SJSA1 (cell line): ENCODE results near the gene MAP3K14. TPM values are rescaled to one million over a fixed set of nuclear protein-coding genes. Genes with fewer than 3 reads are reported as not detected.

Experiments
- DNase-seq, 2 experiments: peaks; one replicate each; pipeline ENCODE4 v3.0.0-alpha.2; 2015 to 2020; ENCODE audit warnings: low spot score in 2 of 2, low read depth in 1 of 2
- H3K27ac ChIP-seq: fragments of 250-450 bp; sonication (Bioruptor Pico); 2 replicates; pipeline ENCODE4 v1.5.1; 2020; ENCODE audit warnings: mild to moderate bottlenecking, moderate library complexity
- H3K27me3 ChIP-seq: fragments of 250-450 bp; sonication (Bioruptor Pico); replicated peaks from 2 replicates; pipeline ENCODE4 v1.5.1; 2020; ENCODE audit warnings: mild to moderate bottlenecking, moderate library complexity
- H3K36me3 ChIP-seq: fragments of 250-450 bp; sonication (Bioruptor Pico); 2 replicates; pipeline ENCODE4 v1.5.1; 2020; ENCODE audit warnings: mild to moderate bottlenecking
- H3K4me1 ChIP-seq: fragments of 250-450 bp; sonication (Bioruptor Pico); replicated peaks from 2 replicates; pipeline ENCODE4 v1.6.1; 2021; ENCODE audit warnings: mild to moderate bottlenecking
- H3K4me3 ChIP-seq: fragments of 250-450 bp; sonication (Bioruptor Pico); 2 replicates; pipeline ENCODE4 v1.5.1; 2020; ENCODE audit warnings: mild to moderate bottlenecking
- H3K9me3 ChIP-seq: fragments of 250-450 bp; sonication (Bioruptor Pico); replicated peaks from 2 replicates; pipeline ENCODE4 v1.5.1; 2020; ENCODE audit warnings: mild to moderate bottlenecking
- total RNA-seq: library from RNA; depleted of rRNA; stranded (reverse); fragments of >200 nt; shearing (Covaris generic); gene quantifications from 2 replicates; pipeline ENCODE4 v1.2.3, GENCODE V29; 2014

MAP3K14 gene
- total RNA-seq, 1 experiment from 2014 or later: 5.5 TPM

- H3K27ac ChIP-seq: peak overlapping the region; percentile 47
- peak overlapping the region; percentile 89 for H3K4me3 ChIP-seq
- no peaks in the 10 kb centered on the region for H3K9me3 ChIP-seq
- no peaks in the 10 kb centered on the region for H3K27me3 ChIP-seq
- peaks cover 71% of the 10 kb centered on the region for H3K4me1 ChIP-seq
- peaks cover 12% of the 10 kb centered on the region for H3K36me3 ChIP-seq
- DNase-seq: peak; percentile 100
Measured at GRCh38 chr17:45317111-45317928, 500 bp upstream of the MAP3K14 start.

- Histone ChIP-seq H3K4me1 (peaks cover 70% of the 10 kb centered on the region), H3K36me3 (peaks cover 27% of the 10 kb centered on the region), H3K4me3 (peak overlapping the region; percentile 89), H3K27me3 (no peaks in the 10 kb centered on the region), H3K9me3 (no peaks in the 10 kb centered on the region), H3K27ac (no peak overlapping the region)
- no peak for DNase-seq
Measured at GRCh38 chr17:45315648-45316433, 979 bp downstream of the MAP3K14 start.

GRCh38 chr17:45314741-45315647 lies 1.8 kb downstream of the MAP3K14 start:
- H3K36me3 ChIP-seq: peaks cover 33% of the 10 kb centered on the region
- H3K4me1 ChIP-seq: peaks cover 67% of the 10 kb centered on the region
- no peak for DNase-seq
- H3K9me3 ChIP-seq: no peaks in the 10 kb centered on the region
- no peak overlapping the region for H3K27ac ChIP-seq
- no peaks in the 10 kb centered on the region for H3K27me3 ChIP-seq
- H3K4me3 ChIP-seq: peak overlapping the region; percentile 89

GRCh38 chr17:45313996-45314740 lies 2.7 kb downstream of the MAP3K14 start:
- H3K36me3 ChIP-seq: peaks cover 37% of the 10 kb centered on the region
- H3K4me3 ChIP-seq: no peak overlapping the region
- peaks cover 59% of the 10 kb centered on the region for H3K4me1 ChIP-seq
- no peaks in the 10 kb centered on the region for H3K9me3 ChIP-seq
- no peak for DNase-seq
- no peak overlapping the region for H3K27ac ChIP-seq
- H3K27me3 ChIP-seq: no peaks in the 10 kb centered on the region

- Histone ChIP-seq H3K27me3 (no peaks in the 10 kb centered on the region), H3K36me3 (peaks cover 41% of the 10 kb centered on the region), H3K9me3 (no peaks in the 10 kb centered on the region), H3K27ac (no peak overlapping the region), H3K4me3 (no peak overlapping the region), H3K4me1 (peaks cover 53% of the 10 kb centered on the region)
- no peak for DNase-seq
Measured at GRCh38 chr17:45313421-45313771, 3.4 kb downstream of the MAP3K14 start.

- H3K4me1 ChIP-seq: peaks cover 56% of the 10 kb centered on the region
- no peaks in the 10 kb centered on the region for H3K9me3 ChIP-seq
- peaks cover 47% of the 10 kb centered on the region for H3K36me3 ChIP-seq
- no peak overlapping the region for H3K4me3 ChIP-seq
- no peaks in the 10 kb centered on the region for H3K27me3 ChIP-seq
- H3K27ac ChIP-seq: peak overlapping the region; percentile 45; the same call in 1 of the 2 replicates
- no peak for DNase-seq
Measured at GRCh38 chr17:45312477-45313420, 4.1 kb downstream of the MAP3K14 start.

GRCh38 chr17:45311760-45312476 lies 4.9 kb downstream of the MAP3K14 start:
- Histone ChIP-seq H3K27me3 (no peaks in the 10 kb centered on the region), H3K4me1 (peaks cover 60% of the 10 kb centered on the region), H3K9me3 (no peaks in the 10 kb centered on the region), H3K4me3 (no peak overlapping the region), H3K27ac (peak overlapping the region; percentile 45; the same call in 1 of the 2 replicates), H3K36me3 (peaks cover 52% of the 10 kb centered on the region)
- DNase-seq: no peak

GRCh38 chr17:45311401-45311759 lies 5.4 kb downstream of the MAP3K14 start:
- no peaks in the 10 kb centered on the region for H3K9me3 ChIP-seq
- H3K4me3 ChIP-seq: no peak overlapping the region
- peaks cover 63% of the 10 kb centered on the region for H3K4me1 ChIP-seq
- peaks cover 48% of the 10 kb centered on the region for H3K36me3 ChIP-seq
- no peaks in the 10 kb centered on the region for H3K27me3 ChIP-seq
- DNase-seq: no peak
- no peak overlapping the region for H3K27ac ChIP-seq

- Histone ChIP-seq H3K27me3 (no peaks in the 10 kb centered on the region), H3K9me3 (no peaks in the 10 kb centered on the region), H3K27ac (no peak overlapping the region), H3K36me3 (peaks cover 50% of the 10 kb centered on the region), H3K4me3 (no peak overlapping the region), H3K4me1 (peaks cover 64% of the 10 kb centered on the region)
- no peak for DNase-seq
Measured at GRCh38 chr17:45310380-45311324, 6.2 kb downstream of the MAP3K14 start.

GRCh38 chr17:45309400-45309799 lies 7.4 kb downstream of the MAP3K14 start:
- no peaks in the 10 kb centered on the region for H3K9me3 ChIP-seq
- peaks cover 48% of the 10 kb centered on the region for H3K36me3 ChIP-seq
- no peak overlapping the region for H3K27ac ChIP-seq
- DNase-seq: no peak
- H3K27me3 ChIP-seq: no peaks in the 10 kb centered on the region
- peaks cover 69% of the 10 kb centered on the region for H3K4me1 ChIP-seq
- H3K4me3 ChIP-seq: no peak overlapping the region

- no peak for DNase-seq
- Histone ChIP-seq H3K4me1 (peaks cover 69% of the 10 kb centered on the region), H3K9me3 (no peaks in the 10 kb centered on the region), H3K36me3 (peaks cover 49% of the 10 kb centered on the region), H3K27ac (no peak overlapping the region), H3K27me3 (no peaks in the 10 kb centered on the region), H3K4me3 (no peak overlapping the region)
Measured at GRCh38 chr17:45308840-45309239, 8.0 kb downstream of the MAP3K14 start.
